ENCODE measurements around the gene AGRN. TPM values are rescaled to one million over a fixed set of nuclear protein-coding genes. Genes with fewer than 3 reads are reported as not detected.

Gene AGRN
- total RNA-seq, 2 donors from 2014 or later = 36.2 to 36.7 TPM

DNA sequence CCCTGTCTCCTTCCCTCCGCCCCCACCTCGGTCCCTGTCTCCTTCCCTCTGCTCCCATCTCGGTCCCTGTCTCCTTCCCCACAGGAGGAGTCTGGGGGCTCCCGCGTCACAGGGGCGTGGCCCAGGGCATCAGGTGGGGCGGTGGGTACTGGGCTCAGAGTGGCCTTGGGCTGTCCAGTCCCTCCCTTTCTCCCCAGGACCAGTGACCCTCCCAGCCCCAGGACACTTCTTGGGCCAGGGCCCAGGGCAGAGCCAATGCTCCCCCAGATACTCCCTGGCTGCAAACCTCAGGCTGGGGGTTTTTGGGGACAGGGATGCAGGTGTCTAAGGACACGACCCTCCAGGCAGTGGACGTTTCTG is 61.0 kb downstream of the AGRN start:
- ATAC-seq (ENCODE audit: insufficient number of reproducible peaks, low FRiP score, low read depth) = no peak
- no peak for DNase-seq (ENCODE audit: low spot score)
- Histone ChIP-seq H3K9me3 (no peaks in the 10 kb centered on the region), H3K27ac (no peak overlapping the region), H3K36me3 (no peaks in the 10 kb centered on the region), H3K4me3 (no peak overlapping the region), H3K27me3 (replicated peaks; ENCODE audit: insufficient read depth) (no peaks in the 10 kb centered on the region), H3K4me1 (ENCODE audit: control insufficient read depth in 1 of 2, low read depth in 2 of 2) (peaks cover 10 to 12% of the 10 kb centered on the region in 2 donors)
- TF ChIP-seq, protein P1, sequence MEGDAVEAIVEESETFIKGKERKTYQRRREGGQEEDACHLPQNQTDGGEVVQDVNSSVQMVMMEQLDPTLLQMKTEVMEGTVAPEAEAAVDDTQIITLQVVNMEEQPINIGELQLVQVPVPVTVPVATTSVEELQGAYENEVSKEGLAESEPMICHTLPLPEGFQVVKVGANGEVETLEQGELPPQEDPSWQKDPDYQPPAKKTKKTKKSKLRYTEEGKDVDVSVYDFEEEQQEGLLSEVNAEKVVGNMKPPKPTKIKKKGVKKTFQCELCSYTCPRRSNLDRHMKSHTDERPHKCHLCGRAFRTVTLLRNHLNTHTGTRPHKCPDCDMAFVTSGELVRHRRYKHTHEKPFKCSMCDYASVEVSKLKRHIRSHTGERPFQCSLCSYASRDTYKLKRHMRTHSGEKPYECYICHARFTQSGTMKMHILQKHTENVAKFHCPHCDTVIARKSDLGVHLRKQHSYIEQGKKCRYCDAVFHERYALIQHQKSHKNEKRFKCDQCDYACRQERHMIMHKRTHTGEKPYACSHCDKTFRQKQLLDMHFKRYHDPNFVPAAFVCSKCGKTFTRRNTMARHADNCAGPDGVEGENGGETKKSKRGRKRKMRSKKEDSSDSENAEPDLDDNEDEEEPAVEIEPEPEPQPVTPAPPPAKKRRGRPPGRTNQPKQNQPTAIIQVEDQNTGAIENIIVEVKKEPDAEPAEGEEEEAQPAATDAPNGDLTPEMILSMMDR (IDR thresholded peaks at IDR 0.05) = no peak

GRCh38 chr1:1081311-1082238 is 61.7 kb downstream of the AGRN start:
- TF ChIP-seq, protein P1 (IDR thresholded peaks at IDR 0.05) = no peak
- Histone ChIP-seq H3K36me3 (no peaks in the 10 kb centered on the region), H3K4me1 (ENCODE audit: control insufficient read depth in 1 of 2, low read depth in 2 of 2) (peaks cover 10 to 12% of the 10 kb centered on the region in 2 donors), H3K27ac (no peak overlapping the region), H3K4me3 (no peak overlapping the region), H3K9me3 (no peaks in the 10 kb centered on the region), H3K27me3 (replicated peaks; ENCODE audit: insufficient read depth) (no peaks in the 10 kb centered on the region)
- DNase-seq (ENCODE audit: low spot score) = no peak
- ATAC-seq (ENCODE audit: insufficient number of reproducible peaks, low FRiP score, low read depth) = no peak

GRCh38 chr1:1082239-1082775 is 62.4 kb downstream of the AGRN start:
- no peak for DNase-seq (ENCODE audit: low spot score)

GRCh38 chr1:1082776-1083415 is 63.0 kb downstream of the AGRN start:
- ATAC-seq (ENCODE audit: insufficient number of reproducible peaks, low FRiP score, low read depth) = no peak
- no peaks in the 10 kb centered on the region for H3K9me3 ChIP-seq
- H3K4me3 ChIP-seq = no peak overlapping the region
- TF ChIP-seq, protein P1 (IDR thresholded peaks at IDR 0.05) = no peak
- H3K27me3 ChIP-seq (replicated peaks; ENCODE audit: insufficient read depth) = no peaks in the 10 kb centered on the region
- DNase-seq (ENCODE audit: low spot score) = no peak
- no peak overlapping the region for H3K27ac ChIP-seq
- no peaks in the 10 kb centered on the region for H3K36me3 ChIP-seq
- peaks cover 10 to 12% of the 10 kb centered on the region in 2 donors for H3K4me1 ChIP-seq (ENCODE audit: control insufficient read depth in 1 of 2, low read depth in 2 of 2)

More at GRCh38 chr1:1082239-1082775, 62.4 kb downstream of the AGRN start:
- no peak overlapping the region for H3K27ac ChIP-seq
- TF ChIP-seq, protein P1 (IDR thresholded peaks at IDR 0.05) = no peak
- H3K9me3 ChIP-seq = no peaks in the 10 kb centered on the region
- H3K36me3 ChIP-seq = no peaks in the 10 kb centered on the region
- H3K4me3 ChIP-seq = no peak overlapping the region
- ATAC-seq (ENCODE audit: insufficient number of reproducible peaks, low FRiP score, low read depth) = no peak
- H3K27me3 ChIP-seq (replicated peaks; ENCODE audit: insufficient read depth) = no peaks in the 10 kb centered on the region
- H3K4me1 ChIP-seq (ENCODE audit: control insufficient read depth in 1 of 2, low read depth in 2 of 2) = peaks cover 10 to 12% of the 10 kb centered on the region in 2 donors

Measured in thoracic aorta (tissue), 2 donors.